Measurements from ENCODE around the gene CACNA1G.

DNA sequence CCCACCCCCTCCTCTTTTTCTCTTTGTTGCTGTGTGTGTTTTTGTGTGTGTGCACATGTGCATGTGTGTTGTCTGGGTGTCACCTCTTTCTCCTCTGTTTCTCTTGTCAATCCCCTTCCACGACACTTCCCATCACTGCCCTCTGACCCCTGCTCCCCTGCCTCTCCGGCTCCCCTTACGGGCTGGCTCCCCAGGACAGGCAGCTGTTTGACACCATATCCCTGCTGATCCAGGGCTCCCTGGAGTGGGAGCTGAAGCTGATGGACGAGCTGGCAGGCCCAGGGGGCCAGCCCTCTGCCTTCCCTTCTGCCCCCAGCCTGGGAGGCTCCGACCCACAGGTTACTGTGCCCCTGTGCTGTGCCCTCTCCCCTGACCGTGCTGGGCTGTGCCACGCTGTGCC is 59.0 kb downstream of the CACNA1G start:
- TF ChIP-seq, protein P1, sequence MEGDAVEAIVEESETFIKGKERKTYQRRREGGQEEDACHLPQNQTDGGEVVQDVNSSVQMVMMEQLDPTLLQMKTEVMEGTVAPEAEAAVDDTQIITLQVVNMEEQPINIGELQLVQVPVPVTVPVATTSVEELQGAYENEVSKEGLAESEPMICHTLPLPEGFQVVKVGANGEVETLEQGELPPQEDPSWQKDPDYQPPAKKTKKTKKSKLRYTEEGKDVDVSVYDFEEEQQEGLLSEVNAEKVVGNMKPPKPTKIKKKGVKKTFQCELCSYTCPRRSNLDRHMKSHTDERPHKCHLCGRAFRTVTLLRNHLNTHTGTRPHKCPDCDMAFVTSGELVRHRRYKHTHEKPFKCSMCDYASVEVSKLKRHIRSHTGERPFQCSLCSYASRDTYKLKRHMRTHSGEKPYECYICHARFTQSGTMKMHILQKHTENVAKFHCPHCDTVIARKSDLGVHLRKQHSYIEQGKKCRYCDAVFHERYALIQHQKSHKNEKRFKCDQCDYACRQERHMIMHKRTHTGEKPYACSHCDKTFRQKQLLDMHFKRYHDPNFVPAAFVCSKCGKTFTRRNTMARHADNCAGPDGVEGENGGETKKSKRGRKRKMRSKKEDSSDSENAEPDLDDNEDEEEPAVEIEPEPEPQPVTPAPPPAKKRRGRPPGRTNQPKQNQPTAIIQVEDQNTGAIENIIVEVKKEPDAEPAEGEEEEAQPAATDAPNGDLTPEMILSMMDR (IDR thresholded peaks at IDR 0.05; ENCODE audit: poor library complexity), result no peak
- no peak for TF ChIP-seq EZH2phosphoT487 (IDR thresholded peaks at IDR 0.05; ENCODE audit: low read depth, severe bottlenecking, unreplicated experiment)
- TF ChIP-seq EZH2 (IDR thresholded peaks at IDR 0.05; ENCODE audit: borderline replicate concordance), result no peak

All from hepatocyte (in vitro differentiated cells).